Stimulated activated CD8-positive, alpha-beta memory T cell treated with anti-CD3 and anti-CD28 coated beads, Interleukin-2, amount 100 ng/mL, for 1 hour (primary cell): Measurements from ENCODE around the gene ARHGEF10L.
"Not testable (repeated sequence)": the region's sequence is repeated elsewhere in the genome, so short reads cannot be mapped to it uniquely, and the experiment has no call there.

Experiments used
- DNase-seq, 2 donors: peaks; one replicate each; pipeline ENCODE4 v3.0.0-alpha.2; 2020; ENCODE audit warnings: low read depth in 2 of 2

Gene ARHGEF10L

DNA sequence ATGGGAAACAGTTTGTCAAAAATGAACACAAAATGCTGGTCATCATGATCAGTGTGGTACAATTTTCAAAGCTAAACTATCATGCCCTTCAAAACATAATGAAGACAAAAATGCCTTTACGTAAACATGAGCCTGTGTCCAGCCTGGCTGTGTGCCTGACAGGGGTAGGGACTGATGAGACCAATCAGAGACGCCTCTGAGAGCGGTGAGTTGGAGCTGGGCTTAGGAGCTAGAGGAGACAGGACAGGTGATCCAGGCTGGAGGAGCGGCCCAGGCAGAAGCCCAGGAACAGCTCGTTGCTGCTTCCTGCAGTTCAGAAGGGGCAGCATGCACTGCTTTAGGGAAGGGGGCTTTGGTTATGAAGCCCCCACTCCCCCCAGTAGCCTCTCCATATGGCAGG lies 70.0 kb downstream of the ARHGEF10L start:
- DNase-seq: no peak

GRCh38 chr1:17610085-17610484 lies 70.6 kb downstream of the ARHGEF10L start:
- DNase-seq: no peak

GRCh38 chr1:17610713-17611112 lies 71.2 kb downstream of the ARHGEF10L start:
- no peak for DNase-seq

- DNase-seq: no peak
These were observed 72.5 kb downstream of the ARHGEF10L start for GRCh38 chr1:17611991-17612390.

- no peak for DNase-seq
These were observed 73.3 kb downstream of the ARHGEF10L start for GRCh38 chr1:17612831-17613230.

GRCh38 chr1:17614586-17614985 lies 75.1 kb downstream of the ARHGEF10L start:
- DNase-seq: no peak

DNA sequence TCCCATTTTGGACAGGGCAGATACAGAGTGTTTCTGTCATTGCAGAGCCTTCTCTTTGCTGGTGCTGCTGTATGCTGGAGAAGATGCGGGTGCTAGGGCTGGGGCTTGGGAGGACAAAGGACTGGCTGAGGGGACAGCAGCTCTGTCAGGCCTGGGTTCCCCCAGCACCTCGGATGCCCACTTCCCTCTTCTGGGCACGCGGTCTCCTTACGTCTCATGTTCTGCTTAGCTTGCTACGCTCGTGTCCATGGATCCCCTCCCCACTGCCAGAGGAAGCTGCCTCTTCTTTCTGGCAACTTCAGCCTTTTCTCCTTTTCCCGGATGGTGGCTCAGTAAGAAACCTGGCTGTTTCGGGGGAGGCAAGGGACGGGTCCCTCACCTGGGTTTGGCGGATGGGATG lies 75.7 kb downstream of the ARHGEF10L start:
- DNase-seq: no peak

DNA sequence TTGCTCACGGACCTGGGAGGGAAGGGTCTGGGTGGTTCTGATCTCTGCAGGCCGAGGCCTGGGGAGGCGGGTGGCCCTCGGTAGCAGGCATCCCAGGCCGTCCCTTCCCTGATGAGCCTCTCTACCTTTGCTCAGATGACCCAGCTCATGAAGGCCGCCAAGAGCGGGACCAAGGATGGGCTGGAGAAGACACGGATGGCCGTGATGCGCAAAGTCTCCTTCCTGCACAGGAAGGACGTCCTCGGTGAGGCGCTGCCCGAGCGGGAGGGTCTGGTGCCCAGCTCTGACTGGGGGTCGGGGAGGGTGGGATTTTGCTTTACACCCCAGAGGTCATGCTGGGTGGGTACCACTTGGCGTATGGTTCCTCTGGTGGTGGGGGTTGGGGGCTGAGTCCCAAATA lies 76.5 kb downstream of the ARHGEF10L start:
- no peak for DNase-seq

DNA sequence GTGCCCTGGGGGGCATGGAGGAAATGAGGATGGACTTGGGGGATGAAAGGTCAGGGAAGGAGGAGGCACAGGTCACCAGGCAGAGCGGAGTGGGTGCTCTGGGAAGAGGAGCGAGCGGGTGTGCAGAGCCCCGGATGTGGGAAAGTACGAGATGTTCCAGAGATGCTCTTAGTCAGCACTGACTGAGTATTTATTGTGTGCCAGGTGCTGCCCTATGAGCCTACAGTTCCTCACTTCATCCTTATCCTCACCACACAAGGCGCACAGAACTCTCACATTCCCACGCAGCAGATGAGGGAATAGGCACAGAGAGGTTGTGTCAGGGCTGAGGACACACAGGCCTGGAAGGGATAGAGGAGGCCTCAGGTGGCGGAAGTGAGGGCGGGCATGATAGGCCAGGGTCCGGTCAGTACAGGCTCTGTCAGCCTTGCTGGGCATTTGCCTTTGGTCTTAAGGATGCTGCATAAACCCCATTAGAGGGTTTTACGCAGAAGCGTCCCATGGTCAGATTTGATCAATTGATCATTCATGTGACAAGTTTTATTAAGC lies 77.3 kb downstream of the ARHGEF10L start:
- no peak for DNase-seq

DNA sequence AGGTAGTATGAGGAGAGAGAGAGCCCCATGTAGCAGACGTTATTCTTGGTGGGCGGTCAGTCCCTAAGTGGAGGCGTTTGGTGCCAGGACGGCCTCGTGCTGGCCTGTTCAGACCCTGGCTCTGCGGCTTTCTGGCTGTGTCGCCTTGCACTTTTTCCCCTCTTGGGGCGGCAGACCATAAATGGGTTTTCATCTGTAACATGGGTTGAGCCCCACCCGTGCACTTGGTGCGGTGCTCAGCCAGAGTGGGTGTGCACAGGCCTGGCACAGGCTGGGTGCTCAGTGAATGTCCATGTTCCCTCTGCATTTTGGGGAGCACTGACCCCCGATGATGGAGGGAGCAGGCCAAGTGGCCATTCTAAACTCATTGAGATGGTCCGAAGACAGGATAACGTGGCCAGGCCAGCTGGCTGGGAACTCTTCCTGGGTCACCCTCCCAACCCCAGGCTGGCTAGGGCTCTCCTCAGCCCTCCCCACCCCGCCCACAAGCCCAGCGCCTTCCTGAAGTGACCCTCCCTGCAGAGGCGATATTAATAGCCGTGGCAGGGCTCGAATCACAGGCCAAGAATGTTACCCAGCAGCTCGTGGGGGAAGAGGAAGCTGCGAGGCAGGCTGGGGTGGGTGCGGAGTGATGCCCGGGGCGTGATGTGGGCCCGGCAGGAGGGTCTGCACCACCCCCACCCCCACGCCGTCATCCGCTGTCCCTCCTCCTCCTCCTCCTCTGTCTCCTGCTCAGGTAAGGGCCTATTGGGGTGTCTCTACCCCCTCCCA lies 78.5 kb downstream of the ARHGEF10L start:
- DNase-seq: no peak

DNA sequence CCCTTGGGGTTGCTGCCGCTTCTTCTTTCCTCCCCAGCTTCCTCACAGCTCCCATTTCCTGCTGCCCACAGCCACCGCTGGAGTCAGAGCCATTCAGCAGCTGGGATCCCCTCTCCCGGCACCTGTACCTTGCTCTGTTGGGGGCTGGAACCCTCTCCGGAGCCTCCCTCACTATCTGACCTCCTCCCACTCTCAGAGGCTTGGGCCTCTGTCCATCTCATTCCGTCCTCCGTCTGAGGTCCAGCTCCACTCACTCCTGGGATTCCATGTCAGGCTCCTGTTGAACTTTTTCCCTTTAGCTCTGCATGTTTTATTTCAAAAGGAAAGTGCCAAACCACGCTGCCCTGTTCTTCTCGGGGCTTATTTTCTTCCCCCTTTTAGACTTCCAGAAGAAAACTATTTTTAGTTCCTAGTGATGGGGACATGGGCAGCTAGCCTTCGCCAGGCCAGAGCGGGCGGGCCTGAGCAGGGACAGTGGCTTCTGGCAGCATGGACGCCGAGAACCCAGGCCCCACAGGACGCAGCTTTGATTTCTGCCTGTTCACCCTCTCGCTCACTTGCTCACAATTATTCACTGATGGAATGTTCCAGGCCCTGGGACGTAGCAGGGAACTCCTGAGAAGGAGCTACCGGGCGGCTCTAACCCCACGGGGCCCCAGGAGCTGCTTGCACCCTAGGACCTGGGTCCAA lies 79.2 kb downstream of the ARHGEF10L start:
- DNase-seq: no peak

DNA sequence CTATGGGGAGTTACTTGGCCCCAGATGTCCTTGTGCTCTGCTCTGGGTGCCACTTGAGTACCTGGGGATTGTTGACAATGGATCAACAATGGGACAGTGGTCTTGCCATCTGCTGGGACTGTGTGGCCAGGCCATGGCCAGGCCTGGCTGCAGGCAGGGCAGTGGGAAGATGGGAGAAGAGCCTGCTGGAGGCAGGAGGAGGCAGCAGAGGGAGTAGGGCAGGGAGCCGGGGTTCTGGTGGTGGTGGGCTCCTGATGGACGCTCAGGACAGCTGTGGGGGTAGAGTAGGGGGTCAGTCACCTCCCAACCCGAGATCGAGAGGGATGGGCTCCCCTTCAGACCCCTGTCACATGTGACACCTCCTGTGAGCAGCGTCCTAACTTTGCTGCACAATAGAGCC lies 81.0 kb downstream of the ARHGEF10L start:
- DNase-seq: no peak

DNA sequence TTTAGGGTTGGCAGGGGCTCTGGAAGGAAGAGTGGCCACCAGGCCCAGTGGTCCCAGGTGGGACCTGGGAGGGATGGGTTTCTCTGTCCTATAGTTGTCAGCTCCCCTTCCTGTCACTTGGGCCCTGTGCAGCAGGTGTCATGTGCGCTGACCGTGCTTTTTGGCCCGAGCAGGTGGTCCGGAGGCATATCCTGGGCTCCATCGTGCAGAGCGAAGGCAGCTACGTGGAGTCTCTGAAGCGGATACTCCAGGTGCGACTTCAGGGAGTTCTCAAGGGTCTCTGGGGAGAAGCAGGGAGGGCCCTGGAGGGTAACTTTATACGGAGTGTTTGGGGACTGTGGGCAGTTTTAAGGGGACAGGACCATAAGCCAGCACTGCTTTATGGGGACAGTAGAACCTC lies 82.2 kb downstream of the ARHGEF10L start:
- no peak for DNase-seq

DNA sequence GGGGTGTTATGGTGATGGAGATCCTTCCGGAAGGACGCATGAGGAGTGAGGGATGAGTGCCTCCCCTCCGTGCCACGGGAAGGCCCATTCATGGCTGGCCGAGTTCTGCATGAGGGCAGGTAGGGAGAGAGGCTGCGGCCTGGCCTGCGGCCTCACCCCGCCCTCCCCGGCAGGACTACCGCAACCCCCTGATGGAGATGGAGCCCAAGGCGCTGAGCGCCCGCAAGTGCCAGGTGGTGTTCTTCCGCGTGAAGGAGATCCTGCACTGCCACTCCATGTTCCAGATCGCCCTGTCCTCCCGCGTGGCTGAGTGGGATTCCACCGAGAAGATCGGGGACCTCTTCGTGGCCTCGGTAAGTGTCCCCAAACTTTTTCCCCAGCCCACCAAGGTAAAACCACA lies 83.3 kb downstream of the ARHGEF10L start:
- DNase-seq: no peak

GRCh38 chr1:17624611-17625233 lies 85.2 kb downstream of the ARHGEF10L start:
- DNase-seq: no peak

GRCh38 chr1:17627239-17628052 lies 87.9 kb downstream of the ARHGEF10L start:
- no peak for DNase-seq

DNA sequence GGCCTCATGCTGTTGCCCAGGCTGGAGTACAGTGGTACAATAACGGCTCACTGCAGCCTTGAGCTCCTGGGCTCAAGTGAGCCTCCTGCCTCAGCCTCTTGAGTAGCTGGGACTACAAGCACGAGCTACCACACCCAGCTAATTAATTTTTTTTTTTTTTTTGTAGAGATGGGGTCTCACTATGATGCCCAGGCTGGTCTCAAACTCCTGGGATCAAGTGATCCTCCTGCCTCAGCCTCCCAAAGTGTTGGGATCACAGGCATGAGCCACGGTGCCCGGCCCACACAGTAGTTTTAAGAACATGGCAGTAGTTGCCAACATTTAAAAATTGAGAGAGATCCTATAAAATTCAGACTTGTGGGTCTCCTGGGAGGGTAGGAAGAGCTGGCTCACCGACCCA lies 89.5 kb downstream of the ARHGEF10L start:
- DNase-seq: not testable (repeated sequence)

- no peak for DNase-seq
These were observed 90.0 kb downstream of the ARHGEF10L start for GRCh38 chr1:17629460-17629859.

GRCh38 chr1:17630048-17630830 lies 90.7 kb downstream of the ARHGEF10L start:
- no peak for DNase-seq

GRCh38 chr1:17630986-17631385 lies 91.5 kb downstream of the ARHGEF10L start:
- DNase-seq: no peak

- DNase-seq: no peak
These were observed 91.9 kb downstream of the ARHGEF10L start for GRCh38 chr1:17631410-17631809.
